ENCODE measurements around the gene FNDC3B.
"Not testable (repeated sequence)": the region's sequence is repeated elsewhere in the genome, so short reads cannot be mapped to it uniquely, and the experiment has no call there.

The FNDC3B gene

DNA sequence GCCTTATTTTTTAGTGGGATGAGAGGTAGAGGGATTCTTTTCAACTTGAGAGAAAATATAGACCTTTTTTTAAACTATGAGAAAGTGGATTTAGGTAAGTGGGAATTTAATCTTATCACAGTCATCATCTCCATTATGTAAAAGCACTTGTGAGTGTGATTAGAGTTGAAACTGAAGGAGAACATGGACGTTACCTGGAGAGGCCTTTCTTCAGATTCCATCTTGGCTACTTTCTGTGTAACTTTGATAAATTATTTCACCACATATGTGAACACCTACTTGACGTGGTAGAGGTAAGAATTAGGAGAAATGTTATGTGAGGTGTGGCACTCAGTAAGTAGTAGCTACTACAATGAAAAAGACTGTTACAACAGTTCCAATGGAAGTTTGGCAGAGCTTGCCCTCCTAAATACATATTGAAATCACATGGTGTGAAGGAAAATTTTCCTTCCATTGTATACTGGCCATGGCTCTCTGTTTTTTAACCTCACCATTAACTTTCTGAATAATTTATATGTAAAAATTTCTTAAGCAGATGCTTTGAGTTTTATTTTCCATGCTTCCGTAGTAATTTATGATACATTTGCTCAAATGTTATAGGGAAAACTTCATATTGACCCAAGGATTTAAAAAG lies 193.3 kb downstream of the FNDC3B start:
- no peaks in the 10 kb centered on the region for H3K27me3 ChIP-seq (replicated peaks; ENCODE audit: control insufficient read depth, insufficient read depth, low read length)
- peaks cover 5% of the 10 kb centered on the region for H3K4me1 ChIP-seq (ENCODE audit: control insufficient read depth, insufficient read depth, low read length)
- no peak for DNase-seq (ENCODE audit: low read depth)
- H3K9me3 ChIP-seq (ENCODE audit: control insufficient read depth, low read length): no peaks in the 10 kb centered on the region
- H3K9ac ChIP-seq (ENCODE audit: low read length): no peak overlapping the region
- H3K36me3 ChIP-seq (ENCODE audit: control insufficient read depth, insufficient read depth, low read length, severe bottlenecking): peaks cover 48% of the 10 kb centered on the region
- H3K4me3 ChIP-seq (ENCODE audit: low read length): no peak overlapping the region

GRCh38 chr3:172233474-172234277 lies 194.3 kb downstream of the FNDC3B start:
- Histone ChIP-seq H3K9ac (ENCODE audit: low read length) (no peak overlapping the region), H3K27me3 (replicated peaks; ENCODE audit: control insufficient read depth, insufficient read depth, low read length) (no peaks in the 10 kb centered on the region), H3K4me3 (ENCODE audit: low read length) (no peak overlapping the region), H3K9me3 (ENCODE audit: control insufficient read depth, low read length) (no peaks in the 10 kb centered on the region), H3K36me3 (ENCODE audit: control insufficient read depth, insufficient read depth, low read length, severe bottlenecking) (peaks cover 42% of the 10 kb centered on the region), H3K4me1 (ENCODE audit: control insufficient read depth, insufficient read depth, low read length) (no peaks in the 10 kb centered on the region)
- DNase-seq (ENCODE audit: low read depth): no peak

DNA sequence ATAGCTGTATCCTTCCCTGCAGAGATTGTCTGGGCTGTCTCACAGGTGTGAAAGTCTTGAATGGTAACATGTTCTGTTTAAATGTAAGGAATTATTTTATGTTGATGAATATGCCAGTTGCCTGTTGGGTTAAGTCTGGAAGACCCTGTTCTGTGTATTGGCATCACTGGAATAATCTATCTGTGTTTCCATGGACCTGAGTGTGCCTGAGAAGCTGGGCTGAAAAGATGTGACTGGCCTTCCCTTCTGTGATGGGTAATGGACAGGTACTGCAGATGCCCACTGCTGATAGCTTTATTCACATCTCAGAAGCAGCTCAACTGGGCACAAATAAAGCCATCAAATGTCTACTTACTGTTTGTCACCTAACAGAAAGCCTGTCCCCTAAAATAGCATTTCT lies 196.3 kb downstream of the FNDC3B start:
- no peak overlapping the region for H3K9ac ChIP-seq (ENCODE audit: low read length)
- peaks cover 28% of the 10 kb centered on the region for H3K36me3 ChIP-seq (ENCODE audit: control insufficient read depth, insufficient read depth, low read length, severe bottlenecking)
- no peaks in the 10 kb centered on the region for H3K9me3 ChIP-seq (ENCODE audit: control insufficient read depth, low read length)
- no peaks in the 10 kb centered on the region for H3K27me3 ChIP-seq (replicated peaks; ENCODE audit: control insufficient read depth, insufficient read depth, low read length)
- H3K4me3 ChIP-seq (ENCODE audit: low read length): no peak overlapping the region
- no peaks in the 10 kb centered on the region for H3K4me1 ChIP-seq (ENCODE audit: control insufficient read depth, insufficient read depth, low read length)
- DNase-seq (ENCODE audit: low read depth): no peak

DNA sequence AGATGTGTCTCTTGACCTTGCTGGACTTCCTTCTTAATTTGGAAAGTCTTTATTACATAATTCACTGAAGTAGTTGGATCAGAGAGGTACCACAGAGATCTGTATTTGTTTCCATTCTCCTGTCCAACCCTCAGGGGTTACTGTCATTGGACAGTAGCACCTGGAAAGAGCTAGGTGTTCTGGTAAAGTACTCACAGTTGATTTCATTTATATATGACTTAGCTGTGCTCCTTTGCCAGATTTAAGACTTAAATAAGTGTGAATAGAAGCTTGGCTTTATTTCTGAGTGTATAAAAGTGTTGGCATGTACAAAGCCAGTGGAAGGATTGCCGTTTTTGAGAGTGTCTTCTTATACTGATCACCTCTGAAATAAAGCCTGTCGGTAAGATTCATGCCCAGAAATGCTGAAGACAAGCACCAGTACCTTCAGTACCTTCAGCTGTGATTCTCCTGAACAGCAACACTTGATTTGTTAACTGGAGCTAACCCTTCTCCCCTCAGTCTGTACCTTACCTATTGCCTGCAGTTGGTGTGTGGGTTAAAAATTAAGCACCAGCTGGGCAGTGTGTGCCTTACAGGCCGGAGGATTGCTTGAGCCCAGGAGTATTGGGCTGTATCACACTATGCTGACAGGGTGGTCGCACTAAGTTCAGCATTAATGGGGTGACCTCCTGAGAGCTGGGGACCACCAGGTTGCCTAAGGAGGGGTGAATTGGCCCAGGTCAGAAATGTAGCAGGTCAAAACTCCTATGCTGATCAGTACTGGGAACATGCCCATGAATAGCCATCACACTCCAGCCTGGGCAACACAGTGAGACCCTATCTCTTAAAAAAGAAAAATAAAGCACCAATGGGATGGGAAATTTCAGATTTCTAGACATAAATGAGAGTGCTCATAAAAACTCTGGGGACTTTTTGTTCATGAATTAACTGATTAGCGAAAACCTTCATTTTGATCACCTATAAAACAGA lies 197.7 kb downstream of the FNDC3B start:
- peaks cover 28% of the 10 kb centered on the region for H3K36me3 ChIP-seq (ENCODE audit: control insufficient read depth, insufficient read depth, low read length, severe bottlenecking)
- no peaks in the 10 kb centered on the region for H3K9me3 ChIP-seq (ENCODE audit: control insufficient read depth, low read length)
- H3K4me1 ChIP-seq (ENCODE audit: control insufficient read depth, insufficient read depth, low read length): no peaks in the 10 kb centered on the region
- no peaks in the 10 kb centered on the region for H3K27me3 ChIP-seq (replicated peaks; ENCODE audit: control insufficient read depth, insufficient read depth, low read length)
- H3K9ac ChIP-seq (ENCODE audit: low read length): no peak overlapping the region
- no peak for DNase-seq (ENCODE audit: low read depth)
- no peak overlapping the region for H3K4me3 ChIP-seq (ENCODE audit: low read length)

DNA sequence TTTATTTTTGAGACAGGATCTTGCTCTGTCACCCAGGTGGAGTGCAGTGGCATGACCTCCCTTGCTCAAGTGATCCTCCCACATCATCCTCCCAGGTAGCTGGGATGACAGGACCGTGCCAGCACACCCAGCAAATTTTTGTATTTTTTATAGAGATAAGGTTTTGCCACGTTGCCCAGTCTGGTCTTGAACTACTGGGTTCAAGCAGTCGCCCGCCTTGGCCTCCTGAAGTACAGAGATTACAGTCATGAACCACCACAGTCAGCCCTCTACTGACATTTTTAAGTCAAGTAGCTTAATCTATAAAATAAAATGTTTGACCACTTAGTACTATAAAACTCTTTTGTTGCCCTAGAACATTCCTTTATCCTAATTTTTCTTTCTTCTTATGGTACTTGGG lies 198.8 kb downstream of the FNDC3B start:
- DNase-seq (ENCODE audit: low read depth): no peak
- H3K4me3 ChIP-seq (ENCODE audit: low read length): no peak overlapping the region
- H3K4me1 ChIP-seq (ENCODE audit: control insufficient read depth, insufficient read depth, low read length): no peaks in the 10 kb centered on the region
- peaks cover 30% of the 10 kb centered on the region for H3K36me3 ChIP-seq (ENCODE audit: control insufficient read depth, insufficient read depth, low read length, severe bottlenecking)
- H3K27me3 ChIP-seq (replicated peaks; ENCODE audit: control insufficient read depth, insufficient read depth, low read length): no peaks in the 10 kb centered on the region
- peaks cover 7% of the 10 kb centered on the region for H3K9me3 ChIP-seq (ENCODE audit: control insufficient read depth, low read length)
- no peak overlapping the region for H3K9ac ChIP-seq (ENCODE audit: low read length)

DNA sequence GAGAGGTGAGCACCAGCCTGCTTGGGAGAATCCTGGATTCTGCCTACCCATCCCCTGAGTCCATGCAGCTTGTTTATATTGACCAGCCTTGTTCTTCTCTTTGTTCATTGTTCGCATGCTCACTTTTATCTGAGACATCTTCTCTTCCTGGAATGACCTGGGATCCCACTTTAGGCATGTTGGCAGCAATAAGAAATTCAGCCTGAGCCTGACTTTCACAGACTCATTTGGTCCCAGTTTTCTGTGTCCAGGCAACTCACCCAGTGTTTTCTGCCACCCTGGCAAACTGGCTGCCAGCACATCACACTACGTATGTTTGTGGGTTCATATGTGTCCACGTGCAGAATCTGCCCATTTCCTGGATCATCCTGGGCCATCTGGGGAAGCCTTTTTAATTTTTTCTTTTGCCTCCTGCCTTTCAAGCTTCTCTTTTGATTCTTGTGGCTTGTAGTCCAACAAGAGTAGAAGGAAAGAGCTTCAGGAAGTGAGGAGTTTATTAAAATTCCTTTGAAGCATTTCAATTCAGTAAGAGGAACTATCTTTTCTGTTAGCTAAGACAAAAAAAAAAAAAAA lies 199.9 kb downstream of the FNDC3B start:
- H3K36me3 ChIP-seq (ENCODE audit: control insufficient read depth, insufficient read depth, low read length, severe bottlenecking): peaks cover 31% of the 10 kb centered on the region

GRCh38 chr3:172241405-172241804 lies 202.0 kb downstream of the FNDC3B start:
- Histone ChIP-seq H3K9ac (ENCODE audit: low read length) (no peak overlapping the region), H3K9me3 (ENCODE audit: control insufficient read depth, low read length) (peaks cover 7% of the 10 kb centered on the region), H3K27me3 (replicated peaks; ENCODE audit: control insufficient read depth, insufficient read depth, low read length) (no peaks in the 10 kb centered on the region), H3K4me3 (ENCODE audit: low read length) (no peak overlapping the region), H3K4me1 (ENCODE audit: control insufficient read depth, insufficient read depth, low read length) (peaks cover 1% of the 10 kb centered on the region), H3K36me3 (ENCODE audit: control insufficient read depth, insufficient read depth, low read length, severe bottlenecking) (peaks cover 28% of the 10 kb centered on the region)
- no peak for DNase-seq (ENCODE audit: low read depth)

More for the DNA sequence above, 199.9 kb downstream of the FNDC3B start:
- no peak for DNase-seq (ENCODE audit: low read depth)
- no peak overlapping the region for H3K9ac ChIP-seq (ENCODE audit: low read length)
- peaks cover 7% of the 10 kb centered on the region for H3K9me3 ChIP-seq (ENCODE audit: control insufficient read depth, low read length)
- no peaks in the 10 kb centered on the region for H3K4me1 ChIP-seq (ENCODE audit: control insufficient read depth, insufficient read depth, low read length)
- no peaks in the 10 kb centered on the region for H3K27me3 ChIP-seq (replicated peaks; ENCODE audit: control insufficient read depth, insufficient read depth, low read length)
- no peak overlapping the region for H3K4me3 ChIP-seq (ENCODE audit: low read length)

DNA sequence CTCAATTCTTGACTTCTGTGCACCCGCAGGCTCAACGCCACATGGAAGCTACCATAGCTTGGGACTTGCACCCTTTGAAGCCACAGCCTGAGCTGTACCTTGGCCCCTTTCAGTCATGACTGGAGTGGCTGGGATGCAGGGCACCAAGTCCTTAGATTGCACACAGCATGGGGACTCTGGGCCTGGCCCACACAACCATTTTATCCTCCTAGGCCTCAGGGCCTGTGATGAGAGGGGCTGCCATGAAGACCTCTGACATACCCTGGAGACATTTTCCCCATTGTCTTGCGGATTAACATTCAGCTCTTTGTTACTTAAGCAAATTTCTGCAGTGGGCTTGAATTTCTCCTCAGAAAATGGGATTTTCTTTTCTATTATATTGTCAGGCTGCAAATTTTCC lies 203.1 kb downstream of the FNDC3B start:
- not testable (repeated sequence) for H3K9me3 ChIP-seq (ENCODE audit: control insufficient read depth, low read length); H3K27me3 ChIP-seq (replicated peaks; ENCODE audit: control insufficient read depth, insufficient read depth, low read length); H3K9ac ChIP-seq (ENCODE audit: low read length); H3K4me3 ChIP-seq (ENCODE audit: low read length); DNase-seq (ENCODE audit: low read depth); H3K4me1 ChIP-seq (ENCODE audit: control insufficient read depth, insufficient read depth, low read length)
- peaks cover 36% of the 10 kb centered on the region for H3K36me3 ChIP-seq (ENCODE audit: control insufficient read depth, insufficient read depth, low read length, severe bottlenecking)

DNA sequence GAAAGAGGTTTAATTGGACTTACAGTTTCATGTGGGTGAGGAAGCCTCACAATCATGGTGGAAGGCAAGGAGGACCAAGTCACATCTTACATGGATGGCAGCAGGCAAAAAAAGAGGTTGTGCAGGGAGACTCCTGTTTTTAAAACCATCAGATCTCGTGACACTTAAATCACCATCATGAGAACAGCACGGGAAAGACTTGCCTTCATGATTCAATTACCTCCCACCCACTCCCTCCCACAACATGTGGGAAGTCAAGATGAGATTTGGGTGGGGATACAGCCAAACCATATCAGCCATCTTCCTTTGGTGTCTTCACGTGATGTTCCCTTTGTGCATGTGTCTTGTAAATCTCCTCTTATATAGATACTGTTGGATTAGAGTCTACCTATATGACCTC lies 204.0 kb downstream of the FNDC3B start:
- H3K36me3 ChIP-seq (ENCODE audit: control insufficient read depth, insufficient read depth, low read length, severe bottlenecking): peaks cover 41% of the 10 kb centered on the region
- H3K4me3 ChIP-seq (ENCODE audit: low read length); H3K9ac ChIP-seq (ENCODE audit: low read length); H3K4me1 ChIP-seq (ENCODE audit: control insufficient read depth, insufficient read depth, low read length); DNase-seq (ENCODE audit: low read depth); H3K27me3 ChIP-seq (replicated peaks; ENCODE audit: control insufficient read depth, insufficient read depth, low read length); H3K9me3 ChIP-seq (ENCODE audit: control insufficient read depth, low read length): not testable (repeated sequence)

DNA sequence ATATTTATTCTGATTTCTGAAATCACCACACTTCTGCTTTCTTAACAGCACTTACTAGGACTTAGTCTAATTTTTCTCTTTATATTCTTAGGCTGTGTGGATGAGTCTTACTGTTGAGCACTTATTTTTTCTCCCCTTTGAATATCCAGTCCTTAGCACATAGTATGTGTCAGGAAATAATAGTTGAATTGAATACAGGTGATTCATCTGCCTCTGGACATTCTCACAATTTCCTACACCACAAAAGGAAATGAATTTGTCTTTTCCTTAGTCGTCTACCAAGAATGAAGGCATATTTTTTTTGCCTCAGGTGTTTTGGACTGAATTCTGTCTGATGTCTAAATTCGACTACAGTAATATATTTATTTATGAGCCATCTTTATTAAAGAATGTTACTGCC lies 204.6 kb downstream of the FNDC3B start:
- Histone ChIP-seq H3K36me3 (ENCODE audit: control insufficient read depth, insufficient read depth, low read length, severe bottlenecking) (peaks cover 45% of the 10 kb centered on the region), H3K4me1 (ENCODE audit: control insufficient read depth, insufficient read depth, low read length) (peaks cover 3% of the 10 kb centered on the region), H3K9ac (ENCODE audit: low read length) (no peak overlapping the region), H3K9me3 (ENCODE audit: control insufficient read depth, low read length) (peaks cover 7% of the 10 kb centered on the region), H3K27me3 (replicated peaks; ENCODE audit: control insufficient read depth, insufficient read depth, low read length) (no peaks in the 10 kb centered on the region), H3K4me3 (ENCODE audit: low read length) (no peak overlapping the region)
- DNase-seq (ENCODE audit: low read depth): no peak

DNA sequence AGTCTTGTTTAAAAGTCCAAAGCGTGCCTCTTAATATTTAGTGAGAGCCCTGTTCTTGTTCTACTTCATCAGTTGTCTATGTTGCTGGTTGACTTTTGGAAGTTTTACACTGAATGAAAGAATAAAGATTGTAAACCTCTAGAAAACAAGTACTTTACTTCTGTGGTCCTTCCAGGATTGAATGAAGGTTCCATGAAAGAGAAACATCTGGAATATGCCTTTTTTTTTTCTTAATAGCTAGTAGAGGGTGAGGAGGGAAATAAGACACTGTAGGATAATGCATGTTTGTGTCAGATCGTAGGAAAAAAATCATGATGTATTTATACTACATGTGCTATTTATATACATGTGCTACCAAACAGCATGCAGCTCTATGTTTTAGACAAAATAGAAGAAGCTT lies 205.9 kb downstream of the FNDC3B start:
- H3K27me3 ChIP-seq (replicated peaks; ENCODE audit: control insufficient read depth, insufficient read depth, low read length): no peaks in the 10 kb centered on the region
- peaks cover 50% of the 10 kb centered on the region for H3K36me3 ChIP-seq (ENCODE audit: control insufficient read depth, insufficient read depth, low read length, severe bottlenecking)
- no peak for DNase-seq (ENCODE audit: low read depth)
- H3K4me3 ChIP-seq (ENCODE audit: low read length): no peak overlapping the region
- no peak overlapping the region for H3K9ac ChIP-seq (ENCODE audit: low read length)
- peaks cover 3% of the 10 kb centered on the region for H3K4me1 ChIP-seq (ENCODE audit: control insufficient read depth, insufficient read depth, low read length)
- H3K9me3 ChIP-seq (ENCODE audit: control insufficient read depth, low read length): peaks cover 7% of the 10 kb centered on the region

Data from adipocyte (in vitro differentiated cells).